IMR-90 (cell line): ENCODE measurements around the gene DLD. TPM values are rescaled to one million over a fixed set of nuclear protein-coding genes. Genes with fewer than 3 reads are reported as not detected.

Source experiments
- ATAC-seq: fragments of 200-7000 bp; cut with Tn5 transposase; 2 replicates; pipeline ENCODE4 v1.9.1; 2020; ENCODE audit warnings: low read depth, mild to moderate bottlenecking, moderate library complexity
- BruUV-seq: library from RNA; stranded (reverse); fragments of 400-500 nt; replicated peaks from 2 replicates; lab custom pipeline; 2021; lab: Mats Ljungman, UMichigan
- CTCF ChIA-PET: fragments of 300-600 bp; formaldehyde crosslinking; extraction: SDS; loops from one replicate; lab custom pipeline; 2021; ENCODE audit warnings: antibody characterized with exemption; lab: Yijun Ruan, JAX
- POLR2A ChIA-PET: fragments of 300-600 bp; sonication (Branson Sonifier 250); formaldehyde crosslinking; loops from one replicate; lab custom pipeline; 2022; ENCODE audit warnings: antibody characterized with exemption; ENCODE audit not compliant: unreplicated experiment; lab: Charles Lee
- DNase-seq: peaks from one replicate; pipeline ENCODE4 v3.0.0; 2013
- H2AFZ ChIP-seq: replicated peaks from 2 replicates; pipeline ENCODE3; 2013; ENCODE audit warnings: low read length, mild to moderate bottlenecking; ENCODE audit not compliant: poor library complexity
- H2AK5ac ChIP-seq: 2 replicates; pipeline ENCODE4 v1.6.1; 2013; ENCODE audit warnings: low read depth, low read length, inconsistent platforms
- H2AK9ac ChIP-seq: replicated peaks from 2 replicates; pipeline ENCODE3; 2013; ENCODE audit warnings: mild to moderate bottlenecking, low read depth, low read length, moderate library complexity; ENCODE audit not compliant: poor library complexity
- H2BK120ac ChIP-seq: 2 replicates; pipeline ENCODE4 v1.6.1; 2013; ENCODE audit warnings: low read depth, low read length, inconsistent platforms
- H2BK15ac ChIP-seq: 3 replicates; pipeline ENCODE4 v1.6.1; 2013; ENCODE audit warnings: low read depth, low read length, inconsistent platforms
- H2BK20ac ChIP-seq: 2 replicates; pipeline ENCODE4 v1.6.1; 2013; ENCODE audit warnings: low read depth, mild to moderate bottlenecking, inconsistent platforms, low read length, moderate library complexity
- H2BK5ac ChIP-seq: 2 replicates; pipeline ENCODE4 v1.6.1; 2013; ENCODE audit warnings: mild to moderate bottlenecking, low read depth, low read length, inconsistent platforms; ENCODE audit not compliant: poor library complexity, severe bottlenecking
- H3K14ac ChIP-seq: replicated peaks from 2 replicates; pipeline ENCODE4 v1.6.1; 2013; ENCODE audit warnings: low read depth, low read length, inconsistent platforms
- H3K18ac ChIP-seq: 2 replicates; pipeline ENCODE4 v1.6.1; 2013; ENCODE audit warnings: low read depth, low read length, control low read depth
- H3K23ac ChIP-seq: 2 replicates; pipeline ENCODE4 v1.6.1; 2013; ENCODE audit warnings: low read depth, low read length, inconsistent platforms
- H3K27ac ChIP-seq: 2 replicates; pipeline ENCODE4 v1.5.1; 2013; ENCODE audit warnings: mild to moderate bottlenecking, control low read depth, low read length; ENCODE audit not compliant: insufficient read depth
- H3K27me3 ChIP-seq: 2 replicates; pipeline ENCODE4 v1.6.1; 2013; ENCODE audit warnings: low read length; ENCODE audit not compliant: control insufficient read depth, insufficient read depth
- H3K36me3 ChIP-seq: 2 replicates; pipeline ENCODE4 v1.6.1; 2013; ENCODE audit warnings: low read length, mixed read lengths; ENCODE audit not compliant: control insufficient read depth, insufficient read depth
- H3K4ac ChIP-seq: 2 replicates; pipeline ENCODE4 v1.6.1; 2013; ENCODE audit warnings: low read depth, low read length, inconsistent platforms
- H3K4me1 ChIP-seq: 2 replicates; pipeline ENCODE4 v1.6.1; 2013; ENCODE audit warnings: low read length, mixed read lengths; ENCODE audit not compliant: control insufficient read depth, insufficient read depth
- H3K4me2 ChIP-seq: 2 replicates; pipeline ENCODE4 v1.6.1; 2013; ENCODE audit warnings: low read depth, mild to moderate bottlenecking, control low read depth, low read length, moderate library complexity
- H3K4me3 ChIP-seq: 2 replicates; pipeline ENCODE4 v1.5.1; 2013; ENCODE audit warnings: low read depth, mild to moderate bottlenecking, control low read depth, low read length, moderate library complexity; ENCODE audit not compliant: insufficient read depth
- H3K56ac ChIP-seq: 2 replicates; pipeline ENCODE4 v1.6.1; 2013; ENCODE audit warnings: low read length, inconsistent platforms; ENCODE audit not compliant: insufficient read depth; ENCODE audit errors: extremely low read depth
- H3K79me1 ChIP-seq, 2 experiments: 2 replicates each; pipeline ENCODE4 v1.6.1; 2013; ENCODE audit warnings: low read length in 2 of 2, inconsistent platforms in 1 of 2, low read depth in 1 of 2
- H3K9ac ChIP-seq: 2 replicates; pipeline ENCODE4 v1.6.1; 2013; ENCODE audit warnings: low read depth, low read length, control low read depth
- H3K9me1 ChIP-seq: 2 replicates; pipeline ENCODE4 v1.6.1; 2013; ENCODE audit warnings: low read length, inconsistent platforms; ENCODE audit not compliant: insufficient read depth
- H3K9me3 ChIP-seq: 2 replicates; pipeline ENCODE4 v1.6.1; 2013; ENCODE audit warnings: low read length; ENCODE audit not compliant: control insufficient read depth, insufficient read depth
- H4K20me1 ChIP-seq: 2 replicates; pipeline ENCODE4 v1.6.1; 2013; ENCODE audit warnings: low read length, inconsistent platforms; ENCODE audit not compliant: insufficient read depth
- H4K5ac ChIP-seq: 2 replicates; pipeline ENCODE4 v1.6.1; 2013; ENCODE audit warnings: mild to moderate bottlenecking, low read depth, low read length, control low read depth
- H4K8ac ChIP-seq, 2 experiments: 2 replicates each; pipeline ENCODE4 v1.6.1; 2013; ENCODE audit warnings: low read depth in 2 of 2, low read length in 2 of 2, control low read depth in 1 of 2, inconsistent platforms in 1 of 2
- H4K91ac ChIP-seq: 2 replicates; pipeline ENCODE4 v1.6.1; 2013; ENCODE audit warnings: low read depth, low read length, inconsistent platforms; ENCODE audit not compliant: insufficient read depth
- BHLHE40 ChIP-seq: fragments of 150-350 bp; IDR thresholded peaks from 2 replicates; pipeline ENCODE4 v1.6.1; 2016; ENCODE audit warnings: mild to moderate bottlenecking, low read depth, low read length
- CEBPB ChIP-seq: IDR thresholded peaks from 2 replicates; pipeline ENCODE4 v1.6.1; 2012; ENCODE audit warnings: low read depth, low read length, improper control_type of control experiment
- CHD1 ChIP-seq: IDR thresholded peaks from 2 replicates; pipeline ENCODE4 v1.6.1; 2012; ENCODE audit warnings: low read depth, low read length, improper control_type of control experiment
- FOS ChIP-seq: fragments of 150-350 bp; IDR thresholded peaks from 2 replicates; pipeline ENCODE4 v1.6.1; 2016; ENCODE audit warnings: low read depth, low read length
- MAFK ChIP-seq: IDR thresholded peaks from 2 replicates; pipeline ENCODE4 v1.6.1; 2012; ENCODE audit warnings: low read depth, low read length, improper control_type of control experiment
- MXI1 ChIP-seq: IDR thresholded peaks from 2 replicates; pipeline ENCODE4 v1.6.1; 2012; ENCODE audit warnings: low read depth, mild to moderate bottlenecking, low read length, moderate library complexity, borderline replicate concordance
- POLR2A ChIP-seq: IDR thresholded peaks from 2 replicates; pipeline ENCODE4 v1.6.1; 2012; ENCODE audit warnings: mild to moderate bottlenecking, low read depth, low read length
- RAD21 ChIP-seq: IDR thresholded peaks from 2 replicates; pipeline ENCODE4 v1.6.1; 2012; ENCODE audit warnings: low read length, improper control_type of control experiment
- RCOR1 ChIP-seq: IDR thresholded peaks from 2 replicates; pipeline ENCODE4 v1.6.1; 2012; ENCODE audit warnings: mild to moderate bottlenecking, low read length, improper control_type of control experiment; ENCODE audit not compliant: insufficient replicate concordance
- RFX5 ChIP-seq: IDR thresholded peaks from 2 replicates; pipeline ENCODE4 v1.8.0; 2012; ENCODE audit warnings: low read depth, mild to moderate bottlenecking, low read length, moderate library complexity
- USF2 ChIP-seq: fragments of 150-350 bp; IDR thresholded peaks from 2 replicates; pipeline ENCODE4 v1.6.1; 2017; ENCODE audit warnings: mild to moderate bottlenecking, antibody characterized with exemption, low read length, low read depth
- WGBS, 2 experiments: methylation state at CpG; one replicate each; pipeline versions ENCODE4 v1.1.5 to v1.1.7; 2013; ENCODE audit warnings: missing lambda C conversion rate in 2 of 2; ENCODE audit not compliant: insufficient read length in 1 of 2; ENCODE audit errors: extremely low coverage in 2 of 2; 5-methylcytosine and 5-hydroxymethylcytosine counted together
- dilution Hi-C: fragments of 300-500 bp; cut with HindIII; formaldehyde crosslinking; loops from one replicate; pipeline ENCODE4 v1.14.3; 2018; ENCODE audit warnings: low sequenced_read_pairs; ENCODE audit not compliant: unreplicated experiment
- in situ Hi-C: fragments of 300-500 bp; cut with MboI; formaldehyde crosslinking; loops from 3 replicates; pipeline ENCODE4 v1.14.3; 2019; ENCODE audit warnings: low sequenced_read_pairs, inconsistent platforms, mixed read lengths
- intact Hi-C: fragments of 100-400 bp; cut with micrococcal nuclease; formaldehyde crosslinking; loops from 2 replicates; pipeline ENCODE4 v1.10.0; 2022
- polyA plus RNA-seq, 3 experiments: library from polyadenylated mRNA; depleted of rRNA; stranded (reverse); fragments of >200 nt; gene quantifications; 2 replicates each; pipeline ENCODE4 v1.2.3, GENCODE V29; 2012; ENCODE audit warnings: low replicate concordance in 1 of 3
- total RNA-seq: library from RNA; depleted of rRNA; stranded (reverse); fragments of >200 nt; gene quantifications from 2 replicates; pipeline ENCODE4 v1.2.3, GENCODE V29; 2012

DLD gene
- total and polyA plus RNA-seq, 2 of the 4 experiments (the other 2 are of a cell fraction): 121 to 361 TPM

- Histone ChIP-seq H3K4me3 (no peak overlapping the region), H4K91ac (no peak overlapping the region), H2BK5ac (no peak overlapping the region), H2BK20ac (no peak overlapping the region), H3K27ac (no peak overlapping the region), H3K36me3 (peaks cover 46% of the 10 kb centered on the region), H4K20me1 (peaks cover 20% of the 10 kb centered on the region), H3K9me1 (peaks cover 31% of the 10 kb centered on the region), H3K9me3 (no peaks in the 10 kb centered on the region), H3K79me1 (peaks cover 7 to 45% of the 10 kb centered on the region in 2 experiments; a peak in 3 of 4 replicates), H3K14ac (no peak overlapping the region), H2AK5ac (peak overlapping the region; percentile 25; the same call in 1 of the 2 replicates), H4K5ac (no peak overlapping the region), H3K9ac (no peak overlapping the region), H2AK9ac (no peak overlapping the region), H3K4me2 (no peak overlapping the region), H2AFZ (no peak overlapping the region), H3K27me3 (no peaks in the 10 kb centered on the region), H2BK120ac (no peak overlapping the region), H4K8ac (no peak overlapping the region; a peak in 1 of 4 replicates), H3K23ac (peak overlapping the region; percentile 40; the same call in 1 of the 2 replicates), H2BK15ac (no peak overlapping the region), H3K4me1 (peaks cover 26% of the 10 kb centered on the region), H3K18ac (no peak overlapping the region), H3K56ac (no peak overlapping the region), H3K4ac (no peak overlapping the region; the same call in 1 of the 2 replicates)
- DNase-seq: no peak
- dilution Hi-C loops: no loop called here
- no CpG with 5 or more reads among the region's 1 CpG for WGBS, 2 experiments
- in situ Hi-C loops: no loop called here
- POLR2A ChIA-PET: interaction anchor here (0.6 kb wide), 1 partner anchor 11 kb away, joined by 3 read pairs; no protein-coding TSS in a partner anchor
- CTCF ChIA-PET: no interaction called here
- BruUV-seq: no TSS peak
- intact Hi-C loops: no loop called here
- TF ChIP-seq CHD1 (no peak), FOS (no peak), RAD21 (no peak), MXI1 (no peak), RCOR1 (no peak), CEBPB (no peak), POLR2A (no peak), RFX5 (no peak), MAFK (no peak), USF2 (no peak), BHLHE40 (no peak)
- ATAC-seq: no peak
These were observed 46.5 kb downstream of the DLD start for GRCh38 chr7:107937531-107937930.
